Endothelial cell of hepatic sinusoid (primary cell): ENCODE measurements around the gene FAM149B1.

Source experiments
- in situ Hi-C: cut with HindIII; loops from 2 replicates; pipeline ENCODE4 v1.10.0; 2017; ENCODE audit warnings: low sequenced_read_pairs

The FAM149B1 gene

DNA sequence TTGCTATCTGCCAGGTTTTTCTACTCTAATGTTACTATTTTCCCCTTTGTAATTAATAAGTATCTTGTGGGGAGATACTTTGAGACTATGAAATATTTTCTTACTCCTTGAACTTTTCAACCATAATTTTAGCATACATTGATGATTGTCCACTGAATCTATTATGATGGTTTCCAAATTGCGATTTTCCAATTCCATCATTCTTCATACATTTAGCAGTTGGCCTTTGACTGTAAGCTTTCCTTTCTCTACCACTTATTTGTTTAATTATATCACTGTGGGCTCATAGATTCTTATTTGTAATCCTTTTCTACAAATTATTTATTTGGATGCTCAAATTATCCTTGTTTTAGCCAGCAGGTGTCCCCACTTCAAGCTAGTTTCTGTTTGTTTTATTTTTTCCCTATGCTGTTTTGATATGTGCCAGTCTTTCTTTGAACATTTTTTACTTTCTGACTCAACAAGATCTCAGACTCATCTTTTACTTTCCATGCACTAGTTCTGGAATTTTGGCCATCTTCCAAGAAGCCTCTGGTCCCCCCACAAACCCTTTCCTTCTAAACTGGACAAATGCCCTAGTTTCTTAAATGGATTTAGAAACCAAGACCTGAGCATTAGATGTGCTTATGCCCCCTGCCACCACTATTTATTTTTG, 95.9 kb downstream of the FAM149B1 start:
- in situ Hi-C loops, result no loop called here

DNA sequence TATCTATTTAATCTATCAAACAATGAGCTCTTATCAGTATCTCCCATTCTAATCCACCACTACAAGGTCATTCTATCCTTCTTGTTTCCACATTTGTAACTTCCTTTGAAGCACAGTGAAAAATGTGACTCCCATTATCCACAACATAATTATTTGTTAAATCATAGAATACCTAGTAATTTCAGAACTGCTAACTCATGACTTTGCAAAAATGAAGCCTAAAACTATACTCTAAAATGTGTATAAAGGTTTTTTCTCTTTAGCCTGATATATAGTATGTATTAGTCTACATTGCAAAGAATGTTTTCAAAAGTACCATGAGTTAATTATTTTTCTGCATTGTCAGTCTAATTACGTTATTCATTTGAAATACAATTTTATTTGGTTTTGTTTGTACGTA, 96.5 kb downstream of the FAM149B1 start:
- in situ Hi-C loops, result no loop called here

DNA sequence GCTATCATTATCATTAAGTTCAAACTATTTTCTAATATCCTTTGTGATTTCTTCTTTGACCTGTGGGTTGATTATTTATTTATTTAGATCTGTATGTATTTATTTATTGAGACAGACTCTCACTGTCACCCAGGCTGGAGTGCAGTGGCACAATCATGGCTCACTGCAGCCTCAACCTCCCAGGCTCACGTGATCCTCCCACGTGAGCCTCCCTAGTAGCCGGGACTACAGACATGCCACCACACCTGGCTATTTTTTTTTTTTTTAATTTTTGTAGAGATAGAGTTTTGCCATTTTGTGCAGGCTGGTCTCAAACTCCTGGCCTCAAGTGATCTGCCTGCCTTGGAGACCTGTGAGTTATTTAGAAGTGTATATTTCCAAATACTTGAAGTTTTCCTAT, 113.2 kb downstream of the FAM149B1 start:
- in situ Hi-C loops, result no loop called here

DNA sequence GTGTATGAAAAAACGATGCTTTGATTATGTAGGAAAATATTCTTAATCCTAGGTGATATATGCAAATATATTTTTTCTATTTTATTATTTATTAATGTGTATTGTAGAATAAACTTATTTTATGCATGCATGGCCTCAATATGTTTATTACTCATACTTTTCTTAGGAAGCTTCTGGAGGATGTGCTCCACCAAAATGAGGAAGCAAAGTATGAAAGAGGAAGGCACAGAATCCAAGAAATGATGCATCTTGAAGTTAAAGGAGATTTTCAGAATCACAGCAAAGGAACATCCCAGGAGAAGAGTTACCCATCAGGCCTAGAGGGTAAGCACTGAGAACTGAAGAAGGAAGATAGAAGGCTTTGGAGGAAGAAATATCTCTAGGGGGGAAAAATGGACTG, 119.5 kb downstream of the FAM149B1 start:
- in situ Hi-C loops, result no loop called here

DNA sequence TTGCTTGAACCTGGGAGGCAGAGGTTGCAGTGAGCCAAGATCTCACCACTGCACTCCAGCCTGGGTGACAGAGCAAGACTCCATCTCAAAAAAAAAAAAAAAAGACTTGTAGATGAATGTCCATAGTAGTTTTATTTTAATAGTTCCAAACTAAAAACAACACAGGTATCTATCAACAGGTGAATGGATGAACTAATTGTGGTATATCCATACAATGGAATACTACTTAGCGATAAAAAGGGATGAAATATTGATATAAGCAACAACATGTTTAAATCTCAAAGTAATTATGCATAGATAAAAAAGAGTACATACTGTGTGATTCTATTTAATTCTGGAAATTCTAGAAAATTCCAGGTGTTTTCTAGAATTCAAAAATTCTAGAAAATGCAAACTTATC, 122.0 kb downstream of the FAM149B1 start:
- in situ Hi-C loops, result no loop called here

DNA sequence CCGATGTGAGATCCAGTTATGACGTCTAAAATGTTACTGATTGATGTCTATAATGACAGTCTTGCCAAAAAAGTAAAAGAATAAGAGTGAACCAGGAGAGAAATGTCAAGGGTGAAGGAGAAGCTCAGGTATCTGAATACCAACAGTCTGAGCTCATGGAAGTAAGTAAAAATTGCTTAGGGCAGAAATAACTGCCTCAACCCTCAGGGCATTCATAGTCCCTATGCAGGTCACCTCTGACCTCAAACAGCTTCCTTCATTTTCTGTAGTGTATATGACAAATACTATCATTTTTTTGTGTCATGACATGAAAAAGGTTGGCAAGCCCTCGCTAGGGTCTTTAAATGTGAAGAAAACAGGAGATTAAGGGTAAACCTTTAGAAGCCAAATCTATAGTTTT, 125.5 kb downstream of the FAM149B1 start:
- in situ Hi-C loops, result no loop called here
